NT2/D1 (cell line): ENCODE measurements around the gene MAP2K5.

ENCODE experiments used
- SUZ12 ChIP-seq: IDR thresholded peaks from 2 replicates; pipeline ENCODE4 v1.6.1; 2011; ENCODE audit not compliant: insufficient read length, insufficient read depth; ENCODE audit errors: extremely low read depth
- YY1 ChIP-seq: IDR thresholded peaks from 2 replicates; pipeline ENCODE4 v1.6.1; 2011; ENCODE audit not compliant: insufficient read length, insufficient read depth
- ZNF274 ChIP-seq: IDR thresholded peaks from 2 replicates; pipeline ENCODE4 v1.6.1; 2011; ENCODE audit warnings: mild to moderate bottlenecking, low read depth, low read length

GRCh38 chr15:67778968-67779548 is 236.6 kb downstream of the MAP2K5 start:
- TF ChIP-seq YY1 (no peak), ZNF274 (no peak), SUZ12 (no peak)
